Measurements from ENCODE around the gene D2HGDH. TPM values are rescaled to one million over a fixed set of nuclear protein-coding genes. Genes with fewer than 3 reads are reported as not detected.
A peak's percentile ranks its signal among the peaks of the same experiment; 100 is the strongest.
"Not testable (repeated sequence)": the region's sequence is repeated elsewhere in the genome, so short reads cannot be mapped to it uniquely, and the experiment has no call there.

The D2HGDH gene
- total RNA-seq, 1 donor from 2014 or later, result 40.4 TPM

DNA sequence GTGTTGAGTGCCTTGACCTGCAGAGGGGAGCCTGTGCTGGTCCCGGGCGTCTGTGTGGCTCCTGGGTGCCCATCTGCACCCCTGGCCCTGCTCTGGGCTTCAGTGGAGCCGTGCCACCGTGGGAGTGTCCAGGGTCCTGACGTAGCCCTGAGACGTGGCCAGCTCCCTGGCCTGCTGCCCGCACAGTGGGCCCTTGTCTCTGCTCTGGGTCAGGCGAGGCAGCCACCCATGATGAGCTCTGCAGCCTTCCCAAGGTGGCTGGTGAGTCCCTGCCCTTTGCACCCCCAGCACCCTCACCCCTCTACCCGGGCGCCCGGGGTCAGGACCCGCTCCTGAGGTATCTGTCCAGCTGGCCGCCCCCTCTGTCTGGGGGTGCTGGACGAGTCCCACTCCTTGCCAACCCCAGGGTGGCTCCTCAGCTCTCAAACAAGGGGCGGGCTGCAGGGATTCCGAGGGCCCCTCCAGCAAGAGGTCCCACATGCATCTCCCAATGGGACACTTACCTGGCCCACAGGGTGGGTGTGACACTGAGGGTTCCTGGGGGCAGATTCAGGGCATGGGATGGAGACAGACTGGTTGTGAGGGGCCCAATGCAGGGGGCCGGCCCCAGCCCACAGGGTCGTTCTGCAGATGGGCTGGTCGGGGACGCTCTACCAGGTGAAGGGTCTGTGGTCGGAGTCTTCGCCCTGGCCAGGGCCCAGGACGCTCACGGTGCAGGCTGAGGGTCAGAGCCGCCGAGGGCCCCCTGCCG lies 76.9 kb downstream of the D2HGDH start:
- no peak overlapping the region for H3K4me3 Mint-ChIP-seq
- H3K27ac Mint-ChIP-seq, result no peak overlapping the region
- peaks cover 6% of the 10 kb centered on the region for H3K4me1 Mint-ChIP-seq
- no peaks in the 10 kb centered on the region for H3K36me3 Mint-ChIP-seq (ENCODE audit: low read depth)
- H3K27me3 Mint-ChIP-seq, result no peaks in the 10 kb centered on the region
- peak; percentile 56 for DNase-seq
- intact Hi-C loops (cut with micrococcal nuclease), result no loop called here
- no peaks in the 10 kb centered on the region for H3K9me3 Mint-ChIP-seq

DNA sequence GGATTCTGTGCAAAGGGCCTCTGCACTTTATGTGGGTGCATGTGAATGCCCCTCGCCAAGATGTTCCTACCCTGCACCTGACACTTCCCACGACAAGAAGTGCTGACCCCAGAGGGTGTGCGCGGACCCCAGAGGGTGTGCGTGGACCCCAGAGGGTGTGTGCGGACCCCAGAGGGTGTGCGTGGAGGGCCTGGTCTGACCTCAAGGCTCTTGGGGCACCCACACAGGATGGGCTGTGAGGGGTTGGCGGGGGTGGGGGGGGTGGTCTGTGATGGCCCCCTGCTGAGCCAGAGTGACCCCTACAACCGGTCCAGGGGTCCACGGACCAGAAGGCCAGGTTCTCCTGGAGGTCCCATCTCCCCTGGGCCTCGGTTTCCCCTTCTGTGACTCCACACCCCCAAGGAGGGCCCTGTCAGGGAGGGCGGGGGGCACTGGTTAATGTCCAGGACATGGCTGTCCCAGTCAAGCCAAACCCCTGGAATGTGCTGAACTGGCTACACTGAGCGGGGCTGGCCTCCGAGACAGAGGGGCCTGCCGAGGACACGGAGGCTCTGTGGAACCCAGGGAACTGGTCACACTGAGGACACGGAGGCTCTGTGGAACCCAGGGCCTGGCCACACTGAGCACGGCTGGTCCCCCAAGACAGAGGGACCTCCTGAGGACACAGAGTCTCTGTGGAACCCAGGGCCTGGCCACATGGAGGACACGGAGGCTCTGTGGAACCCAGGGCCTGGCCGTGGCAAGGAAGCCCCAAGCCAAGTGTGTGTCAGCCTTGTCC lies 77.7 kb downstream of the D2HGDH start:
- Mint-ChIP-seq H3K27me3 (no peaks in the 10 kb centered on the region), H3K9me3 (no peaks in the 10 kb centered on the region), H3K4me3 (no peak overlapping the region), H3K4me1 (peaks cover 6% of the 10 kb centered on the region), H3K36me3 (ENCODE audit: low read depth) (no peaks in the 10 kb centered on the region), H3K27ac (no peak overlapping the region)
- intact Hi-C loops (cut with micrococcal nuclease), result no loop called here
- DNase-seq, result no peak

DNA sequence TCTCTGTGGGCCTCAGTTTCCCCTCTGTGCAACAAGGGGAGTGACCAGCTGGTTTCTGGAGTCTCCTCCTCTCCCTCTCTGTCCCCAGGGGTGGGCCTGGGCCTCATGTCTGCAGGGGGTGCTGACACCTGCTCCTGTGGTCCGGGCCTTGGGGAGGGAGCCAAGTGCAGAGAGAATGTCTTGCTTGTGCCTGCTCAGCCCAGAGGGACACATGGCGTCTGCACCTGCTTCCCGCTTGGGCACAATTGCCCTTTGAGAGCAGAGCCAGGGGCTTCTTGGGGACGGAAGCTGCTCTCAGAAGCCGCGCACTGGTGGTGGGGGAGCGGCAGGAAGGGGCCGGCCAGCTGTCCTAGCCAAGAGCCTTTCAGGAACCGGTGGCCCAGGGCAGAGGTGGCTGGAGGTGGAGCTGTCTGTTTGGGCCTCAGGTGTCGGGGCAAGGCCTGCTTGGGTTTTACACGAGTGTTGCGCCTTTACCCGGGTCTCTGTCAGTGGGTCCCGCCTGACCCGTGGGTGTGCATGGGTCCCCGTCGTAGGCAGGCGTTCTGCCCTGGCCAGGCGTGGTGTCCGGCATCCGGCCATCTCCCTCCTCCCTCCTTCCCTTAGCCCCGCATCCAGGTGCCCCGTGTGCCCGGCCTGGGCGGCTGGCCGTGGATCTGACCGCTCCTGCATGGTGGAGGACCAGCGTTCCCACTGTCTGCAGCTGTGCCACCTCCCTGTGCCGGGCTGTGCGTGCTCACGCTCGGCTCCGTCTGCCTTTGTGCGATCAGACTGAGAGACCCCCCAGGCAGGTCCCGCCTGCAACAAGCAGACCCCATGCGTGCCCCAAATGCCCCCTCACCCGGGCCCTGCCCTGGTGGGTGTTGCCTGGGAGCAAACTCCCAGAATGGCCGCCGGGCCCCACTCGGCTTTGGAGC lies 78.6 kb downstream of the D2HGDH start:
- Mint-ChIP-seq H3K27me3 (no peaks in the 10 kb centered on the region), H3K4me1 (peaks cover 12% of the 10 kb centered on the region), H3K4me3 (no peak overlapping the region), H3K27ac (no peak overlapping the region), H3K9me3 (no peaks in the 10 kb centered on the region), H3K36me3 (ENCODE audit: low read depth) (no peaks in the 10 kb centered on the region)
- intact Hi-C loops (cut with micrococcal nuclease), result no loop called here
- DNase-seq, result peak; percentile 51

DNA sequence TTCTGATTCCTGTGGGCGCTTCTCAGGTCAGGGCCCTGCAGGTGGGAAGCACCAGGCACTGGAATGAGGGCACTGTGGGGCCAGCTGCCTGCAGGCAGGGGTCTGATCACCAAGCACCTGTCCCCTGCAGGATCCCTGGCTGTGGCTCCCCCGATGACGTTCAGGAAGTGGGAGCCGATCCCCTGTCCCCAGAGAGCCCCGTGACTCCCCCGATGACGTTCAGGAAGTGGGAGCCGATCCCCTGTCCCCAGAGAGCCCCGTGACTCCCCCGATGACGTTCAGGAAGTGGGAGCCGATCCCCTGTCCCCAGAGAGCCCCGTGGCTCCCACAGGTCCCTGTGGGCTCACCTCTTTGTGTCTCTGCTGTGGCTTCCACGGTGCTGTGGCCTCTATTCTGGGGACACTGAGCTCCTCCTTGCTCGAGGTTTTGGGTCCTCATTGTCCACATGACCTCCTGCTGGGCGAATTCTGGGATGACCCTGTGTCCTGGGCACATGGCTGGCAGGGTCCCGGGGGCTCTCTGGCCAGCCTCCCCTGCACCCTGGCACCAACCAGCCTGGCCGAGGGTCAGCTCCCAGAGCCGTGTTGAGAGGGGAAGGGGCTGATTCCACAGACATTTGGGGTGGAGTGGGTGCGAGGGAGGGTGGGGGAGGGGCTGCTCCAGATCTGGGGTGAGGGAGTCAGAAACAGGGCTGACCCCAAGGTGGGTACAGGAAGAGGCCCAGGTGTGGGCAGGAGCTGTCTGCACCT lies 79.4 kb downstream of the D2HGDH start:
- no peaks in the 10 kb centered on the region for H3K36me3 Mint-ChIP-seq (ENCODE audit: low read depth)
- DNase-seq, result no peak
- intact Hi-C loops (cut with micrococcal nuclease), result no loop called here
- H3K4me3 Mint-ChIP-seq, result no peak overlapping the region
- H3K4me1 Mint-ChIP-seq, result peaks cover 10% of the 10 kb centered on the region
- H3K9me3 Mint-ChIP-seq, result no peaks in the 10 kb centered on the region
- H3K27ac Mint-ChIP-seq, result peak overlapping the region; percentile 60
- H3K27me3 Mint-ChIP-seq, result no peaks in the 10 kb centered on the region

DNA sequence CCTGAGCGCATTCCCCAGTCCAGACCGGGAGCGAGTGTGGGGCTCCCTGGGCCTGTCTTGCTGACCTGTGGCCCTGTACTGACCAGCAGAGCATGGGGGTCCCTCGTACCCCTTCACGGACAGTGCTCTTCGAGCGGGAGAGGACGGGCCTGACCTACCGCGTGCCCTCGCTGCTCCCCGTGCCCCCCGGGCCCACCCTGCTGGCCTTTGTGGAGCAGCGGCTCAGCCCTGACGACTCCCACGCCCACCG lies 79.9 kb downstream of the D2HGDH start:
- DNase-seq, result no peak
- peaks cover 10% of the 10 kb centered on the region for H3K4me1 Mint-ChIP-seq
- no peaks in the 10 kb centered on the region for H3K36me3 Mint-ChIP-seq (ENCODE audit: low read depth)
- H3K9me3 Mint-ChIP-seq, result no peaks in the 10 kb centered on the region
- H3K4me3 Mint-ChIP-seq, result no peak overlapping the region
- no peaks in the 10 kb centered on the region for H3K27me3 Mint-ChIP-seq
- intact Hi-C loops (cut with micrococcal nuclease), result no loop called here
- no peak overlapping the region for H3K27ac Mint-ChIP-seq

DNA sequence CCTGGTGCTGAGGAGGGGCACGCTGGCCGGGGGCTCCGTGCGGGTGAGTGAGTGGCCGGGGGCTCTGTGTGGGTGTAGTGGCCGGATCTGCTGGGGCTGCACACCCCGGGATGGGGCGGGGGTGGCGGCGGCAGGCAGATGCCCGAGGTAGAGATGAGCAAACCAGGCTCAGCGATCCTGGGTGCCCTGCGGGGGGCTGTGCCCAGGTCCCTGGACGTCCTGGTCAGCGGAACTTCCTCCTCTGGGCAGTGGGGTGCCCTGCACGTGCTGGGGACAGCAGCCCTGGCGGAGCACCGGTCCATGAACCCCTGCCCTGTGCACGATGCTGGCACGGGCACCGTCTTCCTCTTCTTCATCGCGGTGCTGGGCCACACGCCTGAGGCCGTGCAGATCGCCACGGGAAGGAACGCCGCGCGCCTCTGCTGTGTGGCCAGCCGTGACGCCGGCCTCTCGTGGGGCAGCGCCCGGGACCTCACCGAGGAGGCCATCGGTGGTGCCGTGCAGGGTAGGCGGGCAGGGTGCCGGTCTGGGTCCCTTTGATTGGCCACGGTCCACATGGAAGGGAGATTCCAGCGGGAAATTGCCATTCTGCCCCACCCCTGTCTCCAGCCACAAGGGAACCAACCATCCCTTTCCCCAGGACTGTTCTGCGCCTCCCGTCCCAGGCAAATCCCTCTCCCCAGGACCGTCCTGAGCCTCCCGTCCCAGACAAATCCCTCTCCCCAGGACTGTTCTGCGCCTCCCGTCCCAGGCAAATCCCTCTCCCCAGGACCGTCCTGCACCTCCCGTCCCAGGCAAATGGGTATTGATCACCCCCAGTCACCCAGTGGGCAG lies 80.4 kb downstream of the D2HGDH start:
- intact Hi-C loops (cut with micrococcal nuclease), result no loop called here
- Mint-ChIP-seq H3K9me3 (no peaks in the 10 kb centered on the region), H3K27ac (no peak overlapping the region), H3K4me3 (no peak overlapping the region), H3K27me3 (no peaks in the 10 kb centered on the region), H3K4me1 (peaks cover 10% of the 10 kb centered on the region), H3K36me3 (ENCODE audit: low read depth) (no peaks in the 10 kb centered on the region)
- DNase-seq, result no peak

DNA sequence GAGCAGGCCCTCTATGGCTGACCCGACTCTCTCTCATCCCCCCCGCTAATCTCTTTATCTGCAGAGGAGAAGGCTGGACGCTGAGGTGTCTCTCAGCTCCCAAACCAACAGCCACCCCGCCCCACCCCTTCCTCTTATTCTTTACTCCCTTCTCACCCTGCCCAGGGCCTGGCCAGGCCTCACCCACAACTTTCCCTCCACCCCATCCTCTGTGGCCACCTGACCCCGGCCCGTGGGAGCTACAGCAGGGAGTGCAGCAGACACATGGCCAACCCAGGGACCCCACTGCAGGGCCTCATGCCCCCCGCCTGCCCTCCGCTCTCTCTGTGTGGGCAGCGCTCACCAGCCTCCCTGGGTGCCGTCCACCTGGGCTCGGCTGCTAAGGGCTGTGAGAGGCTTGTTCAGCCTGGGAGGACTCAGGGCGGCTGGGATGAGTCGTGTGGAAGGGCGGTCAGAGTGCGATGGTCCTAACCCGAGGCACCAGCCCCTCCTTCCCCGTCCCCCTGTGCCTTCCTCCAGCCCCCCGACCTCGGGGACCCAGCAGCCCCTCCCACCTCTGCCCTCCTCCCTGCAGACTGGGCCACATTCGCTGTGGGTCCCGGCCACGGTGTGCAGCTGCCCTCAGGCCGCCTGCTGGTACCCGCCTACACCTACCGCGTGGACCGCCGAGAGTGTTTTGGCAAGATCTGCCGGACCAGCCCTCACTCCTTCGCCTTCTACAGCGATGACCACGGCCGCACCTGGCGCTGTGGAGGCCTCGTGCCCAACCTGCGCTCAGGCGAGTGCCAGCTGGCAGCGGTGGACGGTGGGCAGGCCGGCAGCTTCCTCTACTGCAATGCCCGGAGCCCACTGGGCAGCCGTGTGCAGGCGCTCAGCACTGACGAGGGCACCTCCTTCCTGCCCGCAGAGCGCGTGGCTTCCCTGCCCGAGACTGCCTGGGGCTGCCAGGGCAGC lies 81.3 kb downstream of the D2HGDH start:
- H3K27me3 Mint-ChIP-seq, result no peaks in the 10 kb centered on the region
- no peak overlapping the region for H3K27ac Mint-ChIP-seq
- H3K36me3 Mint-ChIP-seq (ENCODE audit: low read depth), result no peaks in the 10 kb centered on the region
- no peak overlapping the region for H3K4me3 Mint-ChIP-seq
- no peak for DNase-seq
- peaks cover 10% of the 10 kb centered on the region for H3K4me1 Mint-ChIP-seq
- intact Hi-C loops (cut with micrococcal nuclease), result no loop called here
- H3K9me3 Mint-ChIP-seq, result no peaks in the 10 kb centered on the region

DNA sequence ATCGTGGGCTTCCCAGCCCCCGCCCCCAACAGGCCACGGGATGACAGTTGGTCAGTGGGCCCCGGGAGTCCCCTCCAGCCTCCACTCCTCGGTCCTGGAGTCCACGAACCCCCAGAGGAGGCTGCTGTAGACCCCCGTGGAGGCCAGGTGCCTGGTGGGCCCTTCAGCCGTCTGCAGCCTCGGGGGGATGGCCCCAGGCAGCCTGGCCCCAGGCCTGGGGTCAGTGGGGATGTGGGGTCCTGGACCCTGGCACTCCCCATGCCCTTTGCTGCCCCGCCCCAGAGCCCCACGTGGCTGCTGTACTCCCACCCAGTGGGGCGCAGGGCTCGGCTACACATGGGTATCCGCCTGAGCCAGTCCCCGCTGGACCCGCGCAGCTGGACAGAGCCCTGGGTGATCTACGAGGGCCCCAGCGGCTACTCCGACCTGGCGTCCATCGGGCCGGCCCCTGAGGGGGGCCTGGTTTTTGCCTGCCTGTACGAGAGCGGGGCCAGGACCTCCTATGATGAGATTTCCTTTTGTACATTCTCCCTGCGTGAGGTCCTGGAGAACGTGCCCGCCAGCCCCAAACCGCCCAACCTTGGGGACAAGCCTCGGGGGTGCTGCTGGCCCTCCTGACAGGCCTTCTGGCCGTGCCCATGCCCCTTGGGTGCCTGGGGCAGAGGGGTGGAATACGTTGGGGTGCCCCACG lies 82.1 kb downstream of the D2HGDH start:
- intact Hi-C loops (cut with micrococcal nuclease), result no loop called here
- no peak for DNase-seq
- Mint-ChIP-seq H3K27me3 (no peaks in the 10 kb centered on the region), H3K4me1 (peaks cover 10% of the 10 kb centered on the region), H3K4me3 (no peak overlapping the region), H3K27ac (no peak overlapping the region), H3K9me3 (no peaks in the 10 kb centered on the region), H3K36me3 (ENCODE audit: low read depth) (no peaks in the 10 kb centered on the region)

DNA sequence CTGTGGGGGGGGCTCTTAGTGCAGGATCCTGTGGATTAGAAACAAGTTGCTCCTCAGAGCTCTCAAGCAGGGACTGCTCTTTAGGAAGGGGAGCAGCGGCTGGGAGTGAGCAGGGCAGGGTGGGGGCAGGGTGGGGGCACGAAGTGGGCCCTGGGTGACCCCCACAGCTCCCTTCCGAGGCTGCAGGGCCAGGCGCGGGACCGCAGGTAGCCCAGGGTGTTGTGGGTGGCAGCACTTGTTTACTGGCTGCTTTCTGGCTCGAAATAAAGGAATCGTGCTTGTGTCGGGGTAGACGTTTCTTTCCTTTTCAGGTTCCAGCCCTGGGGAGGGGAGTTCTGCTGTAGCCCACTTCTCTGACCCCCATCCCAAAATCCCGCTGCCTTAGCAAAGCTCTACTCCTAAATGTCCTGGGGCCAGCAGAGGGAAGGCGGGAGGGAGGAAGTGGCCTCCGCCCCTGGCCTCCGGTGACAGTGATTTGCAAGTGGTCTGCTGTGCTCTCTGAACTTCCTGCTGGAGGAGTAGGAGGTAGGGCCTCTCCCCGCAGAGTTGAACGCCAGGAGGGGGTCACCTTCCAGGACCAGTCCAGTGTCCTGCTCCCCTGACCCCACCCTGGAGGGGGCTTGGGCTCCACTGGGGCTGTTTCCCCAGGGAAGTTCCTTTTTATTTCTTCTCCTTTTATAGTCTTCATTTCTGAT lies 82.8 kb downstream of the D2HGDH start:
- Mint-ChIP-seq H3K36me3 (ENCODE audit: low read depth) (no peaks in the 10 kb centered on the region), H3K4me1 (peaks cover 10% of the 10 kb centered on the region), H3K27me3 (no peaks in the 10 kb centered on the region), H3K27ac (no peak overlapping the region), H3K9me3 (no peaks in the 10 kb centered on the region), H3K4me3 (no peak overlapping the region)
- intact Hi-C loops (cut with micrococcal nuclease), result no loop called here
- no peak for DNase-seq

DNA sequence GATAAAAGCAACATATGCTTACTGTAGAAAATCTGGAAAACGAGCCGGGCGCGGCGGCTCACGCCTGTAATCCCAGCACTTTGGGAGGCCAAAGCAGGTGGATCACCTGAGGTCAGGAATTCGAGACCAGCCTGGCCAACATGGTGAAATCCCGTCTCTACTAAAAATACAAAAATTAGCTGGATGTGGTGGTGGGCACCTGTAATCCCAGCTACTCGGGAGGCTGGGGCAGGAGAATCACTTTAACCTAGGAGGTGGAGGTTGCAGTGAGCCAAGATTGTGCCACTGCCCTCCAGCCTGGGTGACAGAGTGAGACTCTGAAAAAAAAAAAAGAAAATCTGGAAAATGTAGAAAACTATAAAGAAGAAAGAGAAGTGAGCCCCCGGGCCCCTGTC lies 83.4 kb downstream of the D2HGDH start:
- DNase-seq; H3K4me3 Mint-ChIP-seq; H3K27me3 Mint-ChIP-seq; H3K9me3 Mint-ChIP-seq; H3K27ac Mint-ChIP-seq; H3K4me1 Mint-ChIP-seq; H3K36me3 Mint-ChIP-seq (ENCODE audit: low read depth); intact Hi-C loops (cut with micrococcal nuclease): not testable (repeated sequence)

All from activated CD4-positive, alpha-beta T cell treated with anti-CD3 and anti-CD28 coated beads, Interleukin-2, amount 10 ng/mL, durations not matched to agents 24 days and 14 days (primary cell).